Endothelial cell of umbilical vein (primary cell): Measurements from ENCODE around the gene KCNJ5.

ENCODE experiments used
- EZH2 ChIP-seq: IDR thresholded peaks from 2 replicates; pipeline ENCODE4 v1.6.1; 2012; ENCODE audit warnings: borderline replicate concordance, low read depth, mild to moderate bottlenecking, moderate library complexity, low read length, inconsistent platforms; ENCODE audit not compliant: severe bottlenecking
- GATA2 ChIP-seq: IDR thresholded peaks from 2 replicates; pipeline ENCODE4 v1.7.0; 2011; ENCODE audit warnings: low read depth, mild to moderate bottlenecking, moderate library complexity, mixed read lengths, low read length; ENCODE audit not compliant: insufficient read length, insufficient read depth
- MYC ChIP-seq: IDR thresholded peaks from one replicate; pipeline ENCODE4 v1.6.1; 2011; ENCODE audit warnings: mild to moderate bottlenecking, low read depth, low read length
- POLR2A ChIP-seq: IDR thresholded peaks from 2 replicates; pipeline ENCODE4 v1.6.1; 2012; ENCODE audit warnings: low read depth, mild to moderate bottlenecking, control low read depth, low read length
- POLR2AphosphoS5 ChIP-seq: IDR thresholded peaks from 2 replicates; pipeline ENCODE4 v1.6.1; 2012; ENCODE audit warnings: low read depth, mild to moderate bottlenecking, control low read depth, low read length, moderate library complexity; ENCODE audit not compliant: insufficient read depth
- TF ChIP-seq, protein P1 (sequence below), 2 donors: IDR thresholded peaks; 1 replicate in 1 of 2; 2 replicates in 1 of 2; pipeline ENCODE4 v1.5.1; 2011; ENCODE audit warnings: low read length in 2 of 2, mild to moderate bottlenecking in 2 of 2, moderate library complexity in 2 of 2, control low read depth in 1 of 2, inconsistent platforms in 1 of 2, low read depth in 1 of 2; ENCODE audit not compliant: insufficient read depth in 1 of 2; ENCODE audit errors: extremely low read depth in 1 of 2
- TF ChIP-seq, protein P2 (sequence below): IDR thresholded peaks from 2 replicates; pipeline ENCODE4 v1.6.1; 2011; ENCODE audit not compliant: insufficient read depth, insufficient read length

GRCh38 chr11:128846985-128847384, 44.2 kb upstream of the KCNJ5 start:
- TF ChIP-seq, protein P1, sequence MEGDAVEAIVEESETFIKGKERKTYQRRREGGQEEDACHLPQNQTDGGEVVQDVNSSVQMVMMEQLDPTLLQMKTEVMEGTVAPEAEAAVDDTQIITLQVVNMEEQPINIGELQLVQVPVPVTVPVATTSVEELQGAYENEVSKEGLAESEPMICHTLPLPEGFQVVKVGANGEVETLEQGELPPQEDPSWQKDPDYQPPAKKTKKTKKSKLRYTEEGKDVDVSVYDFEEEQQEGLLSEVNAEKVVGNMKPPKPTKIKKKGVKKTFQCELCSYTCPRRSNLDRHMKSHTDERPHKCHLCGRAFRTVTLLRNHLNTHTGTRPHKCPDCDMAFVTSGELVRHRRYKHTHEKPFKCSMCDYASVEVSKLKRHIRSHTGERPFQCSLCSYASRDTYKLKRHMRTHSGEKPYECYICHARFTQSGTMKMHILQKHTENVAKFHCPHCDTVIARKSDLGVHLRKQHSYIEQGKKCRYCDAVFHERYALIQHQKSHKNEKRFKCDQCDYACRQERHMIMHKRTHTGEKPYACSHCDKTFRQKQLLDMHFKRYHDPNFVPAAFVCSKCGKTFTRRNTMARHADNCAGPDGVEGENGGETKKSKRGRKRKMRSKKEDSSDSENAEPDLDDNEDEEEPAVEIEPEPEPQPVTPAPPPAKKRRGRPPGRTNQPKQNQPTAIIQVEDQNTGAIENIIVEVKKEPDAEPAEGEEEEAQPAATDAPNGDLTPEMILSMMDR (IDR thresholded peaks at IDR 0.05; ENCODE audit: extremely low read depth in 1 of 2, insufficient read depth in 1 of 2, low read depth in 1 of 2, low read length in 2 of 2), result no peak
- no peak for TF ChIP-seq POLR2AphosphoS5
- TF ChIP-seq, protein P2, sequence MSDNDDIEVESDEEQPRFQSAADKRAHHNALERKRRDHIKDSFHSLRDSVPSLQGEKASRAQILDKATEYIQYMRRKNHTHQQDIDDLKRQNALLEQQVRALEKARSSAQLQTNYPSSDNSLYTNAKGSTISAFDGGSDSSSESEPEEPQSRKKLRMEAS, result no peak
- no peak for TF ChIP-seq MYC
- TF ChIP-seq POLR2A, result no peak
- TF ChIP-seq GATA2, result no peak
- TF ChIP-seq EZH2, result no peak
